DMS153 treated with DMSO at 0.1 percent for 48 hours (cell line): Measurements from ENCODE around the gene EFCAB6.
"Not testable (repeated sequence)": the region's sequence is repeated elsewhere in the genome, so short reads cannot be mapped to it uniquely, and the experiment has no call there.

ENCODE experiments used
- DNase-seq: peaks from one replicate; lab custom pipeline; 2025; ENCODE audit not compliant: unreplicated experiment; lab: John Stamatoyannopoulos, UW

EFCAB6 gene

DNA sequence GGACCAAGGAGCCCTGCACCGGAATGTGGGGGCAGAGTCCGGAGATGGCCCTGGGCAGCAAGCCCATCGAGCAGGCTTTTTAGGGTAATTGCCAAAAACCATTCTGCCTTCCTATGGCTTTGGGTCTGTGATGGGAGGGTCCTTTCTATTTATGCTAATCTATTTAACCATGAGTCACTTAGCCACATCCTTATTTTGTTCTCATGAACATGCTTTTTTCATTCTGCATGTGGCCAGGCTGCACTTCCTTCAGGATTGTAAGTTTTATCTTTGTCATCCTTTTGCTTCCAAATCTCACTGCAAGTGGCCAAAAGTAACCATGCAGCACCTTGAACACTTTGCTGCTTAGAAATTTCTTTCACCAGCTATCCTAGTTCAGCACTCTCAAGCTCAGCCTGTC is 88.3 kb downstream of the EFCAB6 start:
- no peak for DNase-seq

- DNase-seq, result no peak
These were observed 89.7 kb downstream of the EFCAB6 start for GRCh38 chr22:43722444-43722843.

DNA sequence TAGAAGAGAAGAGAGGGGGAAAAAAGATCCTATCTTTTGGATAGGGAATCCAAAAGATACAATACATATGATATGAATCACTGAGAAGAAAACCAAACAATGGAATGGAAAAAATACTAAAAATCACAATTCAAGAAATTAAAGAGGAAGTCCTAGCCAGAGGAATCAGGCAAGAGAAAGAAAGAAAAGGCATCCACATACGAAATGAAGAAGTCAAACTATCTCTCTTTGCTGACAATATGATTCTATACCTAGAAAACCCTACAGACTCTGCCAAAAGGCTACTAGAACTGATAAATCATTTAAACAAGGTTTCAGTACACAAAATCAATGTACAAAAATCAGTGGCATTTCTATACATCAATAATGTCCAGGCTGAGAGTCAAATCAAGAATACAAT is 91.4 kb downstream of the EFCAB6 start:
- no peak for DNase-seq

DNA sequence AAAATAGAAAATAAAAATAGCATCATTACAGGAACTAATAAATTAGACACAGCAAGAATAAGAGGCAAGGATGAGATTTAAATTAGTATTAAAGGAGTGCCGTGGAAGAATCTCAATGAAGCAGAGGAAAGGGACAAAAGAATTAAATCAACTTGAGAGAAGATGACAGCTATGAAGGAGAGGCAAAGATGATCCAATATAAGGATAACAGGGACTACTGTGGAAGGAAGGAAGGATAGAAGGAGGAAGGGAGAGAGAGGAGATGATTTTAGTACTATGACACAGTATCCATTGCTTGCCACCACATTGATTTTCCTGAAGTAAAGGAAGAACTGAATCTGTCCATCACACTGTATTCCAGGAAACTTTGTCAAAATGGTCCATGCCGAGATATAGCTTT is 98.0 kb downstream of the EFCAB6 start:
- no peak for DNase-seq

- no peak for DNase-seq
These were observed 100.4 kb downstream of the EFCAB6 start for GRCh38 chr22:43711681-43712080.

DNA sequence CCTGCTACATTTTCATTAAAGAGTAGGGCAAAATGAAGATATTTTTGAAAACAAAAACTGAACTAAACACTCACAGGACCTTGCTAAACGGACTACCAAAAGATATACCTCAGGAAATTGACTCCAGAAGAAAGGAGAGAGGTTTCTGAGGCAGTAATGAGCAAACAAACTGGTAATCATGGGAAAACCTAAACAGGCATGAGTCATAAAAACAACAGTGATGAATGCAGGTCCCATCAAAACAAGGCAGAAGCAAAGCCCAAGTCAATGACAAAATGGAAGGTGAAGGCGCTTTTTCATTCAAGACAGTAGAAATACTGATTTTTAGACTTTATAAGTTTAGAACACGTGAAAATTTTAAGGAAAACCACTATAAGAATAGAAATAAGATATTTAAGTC is 104.5 kb downstream of the EFCAB6 start:
- no peak for DNase-seq

DNA sequence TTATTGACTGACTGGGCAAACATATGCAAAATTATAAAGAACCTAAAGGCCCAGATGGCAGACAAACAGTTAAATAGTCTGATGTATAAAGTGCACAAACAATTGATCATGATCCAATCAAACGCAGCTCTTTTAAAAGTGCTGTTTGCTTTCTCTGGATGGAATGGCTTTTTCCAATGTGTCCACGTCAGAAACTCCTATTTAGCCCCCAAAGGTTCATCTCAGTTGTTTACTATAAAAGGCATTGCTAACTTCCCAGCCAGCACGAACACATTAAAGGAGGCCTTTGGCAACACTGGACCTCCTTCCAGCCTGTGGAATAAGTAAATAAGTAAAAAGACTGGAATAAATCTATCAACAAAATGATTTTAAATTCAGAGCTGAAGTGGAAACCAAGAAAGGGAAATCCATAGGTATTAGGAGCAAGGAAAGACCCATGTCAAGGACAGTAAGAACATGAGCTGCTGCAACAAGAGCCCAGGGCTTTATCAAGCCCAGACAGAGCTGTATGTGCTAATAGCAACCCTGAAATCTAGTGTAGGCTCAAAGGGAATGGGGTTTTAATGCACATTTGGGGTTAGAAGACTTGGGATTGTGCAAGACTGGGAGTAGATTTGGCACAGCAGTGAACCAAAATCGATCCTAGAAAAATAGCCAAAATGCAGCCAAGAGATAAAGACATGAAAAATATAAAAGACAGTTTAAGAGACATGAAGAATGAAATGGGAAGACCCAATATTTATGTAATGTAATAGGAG is 105.4 kb downstream of the EFCAB6 start:
- DNase-seq, result no peak

- DNase-seq, result no peak
These were observed 106.0 kb downstream of the EFCAB6 start for GRCh38 chr22:43706151-43706550.

DNA sequence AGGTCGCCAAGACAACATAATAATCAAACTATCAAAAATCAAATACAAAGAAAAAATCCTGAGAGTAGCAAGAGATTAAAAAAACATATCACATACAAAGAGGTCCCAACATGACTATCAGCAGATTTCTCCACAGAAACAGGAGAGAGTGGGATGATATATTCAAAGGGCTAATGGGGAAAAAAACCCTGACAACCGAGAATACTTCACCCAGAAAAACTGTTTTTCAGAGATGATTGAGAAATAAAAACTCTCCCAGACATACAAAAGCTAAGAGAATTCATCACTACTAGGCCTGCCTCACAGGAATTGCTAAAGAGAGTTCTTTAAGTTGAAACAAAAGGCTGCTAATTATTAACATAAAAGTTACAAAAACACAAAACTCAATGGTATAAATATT is 108.1 kb downstream of the EFCAB6 start:
- DNase-seq, result no peak

DNA sequence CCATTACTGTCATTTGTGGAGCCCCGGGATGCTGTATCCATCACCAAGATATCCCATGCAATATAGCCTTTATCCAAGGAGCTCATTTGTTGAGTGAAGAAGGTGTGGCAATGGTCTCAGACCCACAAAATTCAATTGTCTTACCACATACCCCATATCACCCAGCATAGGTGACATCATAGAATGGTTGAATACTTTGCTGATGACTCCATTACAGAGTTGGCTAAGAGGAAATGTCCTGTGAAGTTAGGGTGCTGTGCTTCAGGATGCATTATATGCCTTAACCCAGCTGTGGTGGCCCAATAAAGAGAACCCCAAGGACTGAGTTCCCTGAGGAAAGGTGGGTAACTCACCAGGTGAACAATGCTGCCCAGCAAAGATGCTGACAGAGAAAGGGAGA is 113.7 kb downstream of the EFCAB6 start:
- no peak for DNase-seq

DNA sequence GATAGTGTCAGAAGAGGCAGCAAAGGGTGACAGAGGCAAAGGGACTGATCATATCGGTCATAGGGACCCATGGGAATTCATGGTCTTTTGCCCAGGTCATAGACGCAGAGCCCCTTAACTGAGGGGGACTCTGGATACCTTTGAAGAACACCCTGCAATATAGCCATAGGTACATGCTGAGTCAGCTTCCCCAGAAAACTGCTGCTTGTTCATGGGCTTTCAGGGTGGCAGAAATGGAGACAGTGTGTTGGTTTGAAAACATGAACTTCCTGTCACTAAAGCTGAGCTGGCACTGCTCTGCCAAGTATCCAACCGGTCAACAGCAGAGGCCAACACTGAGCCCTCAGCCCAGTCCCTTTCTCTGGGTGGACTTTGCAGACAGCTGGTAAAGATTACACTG is 114.2 kb downstream of the EFCAB6 start:
- no peak for DNase-seq

- no peak for DNase-seq
These were observed 118.9 kb downstream of the EFCAB6 start for GRCh38 chr22:43693249-43693648.

DNA sequence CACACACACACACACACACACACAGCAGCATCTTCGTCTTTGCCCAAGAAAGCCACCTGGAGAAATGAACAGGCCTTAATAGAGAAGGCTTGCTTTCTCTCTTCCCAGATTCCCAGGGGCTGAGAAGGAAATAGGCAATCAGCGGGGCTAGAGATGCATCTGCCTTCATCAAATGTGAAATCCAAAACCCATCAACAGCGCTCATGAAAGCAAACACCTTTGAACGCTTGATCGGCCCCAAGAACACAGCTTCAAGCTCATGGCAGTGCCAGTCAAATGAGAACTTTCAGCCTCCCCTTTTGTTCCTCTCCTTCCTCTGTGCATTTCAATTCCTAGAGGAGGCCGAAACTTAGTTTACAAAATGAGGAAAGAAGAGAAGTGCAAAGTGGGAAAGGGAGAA is 122.7 kb downstream of the EFCAB6 start:
- DNase-seq, result no peak

- no peak for DNase-seq
These were observed 129.3 kb downstream of the EFCAB6 start for GRCh38 chr22:43682851-43683250.

DNA sequence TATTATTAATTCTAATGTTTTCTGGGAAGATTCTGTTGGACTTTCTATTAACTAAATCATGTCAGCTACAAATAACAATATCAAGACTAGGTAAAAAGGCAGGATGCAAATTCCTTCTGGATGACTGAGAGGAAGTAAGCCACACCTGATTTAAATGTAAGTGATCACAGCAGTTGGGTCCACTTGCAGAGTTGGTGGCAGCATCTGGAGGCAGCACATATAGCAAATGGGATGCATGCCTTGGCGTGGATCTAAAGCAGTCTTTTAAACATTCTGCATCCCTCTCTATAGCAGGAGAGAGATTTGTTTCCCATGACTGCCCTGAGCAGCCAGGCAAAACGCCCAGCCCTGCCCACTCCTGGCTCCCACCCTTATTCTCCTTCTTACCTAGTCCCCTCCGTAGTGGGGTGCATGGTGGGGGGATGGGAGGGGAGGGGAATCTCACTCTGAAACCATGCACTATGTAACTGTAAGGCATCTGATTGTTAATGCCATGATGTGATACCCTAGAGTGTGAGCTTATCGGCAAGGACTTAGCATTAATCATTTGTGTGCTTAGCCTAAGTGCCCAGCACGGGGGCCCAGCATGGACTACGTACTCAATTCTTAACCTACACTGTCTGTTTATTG is 130.3 kb downstream of the EFCAB6 start:
- no peak for DNase-seq

DNA sequence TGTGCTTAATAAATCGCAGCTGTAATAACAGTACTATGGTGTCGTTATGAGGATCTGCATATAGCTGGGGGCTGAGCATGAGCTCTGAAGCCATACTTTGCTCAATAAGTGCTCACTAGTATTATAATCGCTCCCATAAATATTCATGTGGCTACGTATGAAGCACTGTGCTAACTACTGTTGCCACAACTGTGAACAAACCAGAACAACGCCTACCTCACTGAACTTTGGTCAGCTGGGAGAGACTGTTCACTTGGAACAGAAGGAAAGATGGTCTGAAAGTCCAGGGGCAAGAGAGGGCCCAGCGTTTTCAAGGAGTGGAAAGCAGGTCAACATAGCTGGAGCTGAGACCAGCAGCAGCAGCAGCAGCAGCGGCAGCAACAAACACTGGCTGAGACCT is 141.6 kb downstream of the EFCAB6 start:
- no peak for DNase-seq

GRCh38 chr22:43669190-43669589 is 142.9 kb downstream of the EFCAB6 start:
- no peak for DNase-seq

DNA sequence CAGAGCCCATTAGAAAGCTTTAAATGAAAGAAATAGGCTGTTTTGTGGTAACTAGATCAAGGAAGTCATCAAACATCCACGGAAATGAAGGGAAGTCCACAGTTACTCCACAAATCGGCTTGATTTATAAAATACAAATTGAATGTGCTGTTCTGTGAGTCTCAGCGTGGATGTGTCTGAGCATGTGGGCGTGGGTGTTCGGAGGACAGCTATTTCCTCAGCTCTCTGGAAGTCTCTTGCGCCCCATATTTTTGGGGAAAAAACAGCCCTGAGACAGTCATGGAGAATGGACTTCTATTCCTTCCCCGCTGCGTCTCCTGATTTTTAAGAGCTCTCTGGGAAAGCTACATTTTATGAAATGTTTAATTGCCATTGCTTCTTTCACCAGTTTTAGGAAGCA is 144.4 kb downstream of the EFCAB6 start:
- no peak for DNase-seq

DNA sequence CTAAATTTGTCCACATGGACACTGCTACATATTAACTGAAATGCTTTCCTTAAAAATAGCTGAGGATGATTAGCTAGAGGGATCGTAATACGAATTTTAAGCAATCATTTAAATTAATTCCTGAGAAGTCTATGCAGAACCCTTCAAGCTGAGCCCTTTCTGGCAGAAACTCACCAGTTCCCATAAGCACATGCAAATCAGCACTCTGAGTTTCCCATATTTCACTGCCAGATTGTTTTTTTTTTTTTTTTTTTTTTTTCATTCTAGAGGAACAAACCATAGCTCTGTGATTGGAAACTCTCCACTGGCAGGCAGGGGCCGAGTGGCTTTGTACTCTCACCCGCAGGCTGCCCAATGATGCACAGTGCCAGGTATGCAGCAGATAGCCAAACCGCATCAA is 145.6 kb downstream of the EFCAB6 start:
- DNase-seq, result no peak

DNA sequence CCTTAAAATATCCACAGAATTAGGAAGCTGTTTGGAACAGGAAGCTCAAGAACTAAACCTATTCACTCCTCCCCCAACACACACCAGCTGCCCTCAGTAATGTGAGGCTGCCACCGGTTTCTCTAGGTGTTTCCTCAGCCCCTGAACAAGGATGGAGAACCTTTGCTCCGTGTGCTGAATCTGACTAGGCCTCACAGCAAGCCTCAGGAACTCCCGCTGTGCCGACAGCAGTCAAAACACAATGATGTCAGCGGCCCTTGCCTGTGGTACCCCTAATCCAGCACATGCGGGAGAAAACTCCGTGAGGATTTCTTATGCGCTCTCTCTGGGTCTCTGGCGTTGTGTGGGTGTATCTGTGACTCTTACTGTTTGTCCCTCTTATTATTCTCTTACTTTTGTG is 153.3 kb downstream of the EFCAB6 start:
- no peak for DNase-seq

DNA sequence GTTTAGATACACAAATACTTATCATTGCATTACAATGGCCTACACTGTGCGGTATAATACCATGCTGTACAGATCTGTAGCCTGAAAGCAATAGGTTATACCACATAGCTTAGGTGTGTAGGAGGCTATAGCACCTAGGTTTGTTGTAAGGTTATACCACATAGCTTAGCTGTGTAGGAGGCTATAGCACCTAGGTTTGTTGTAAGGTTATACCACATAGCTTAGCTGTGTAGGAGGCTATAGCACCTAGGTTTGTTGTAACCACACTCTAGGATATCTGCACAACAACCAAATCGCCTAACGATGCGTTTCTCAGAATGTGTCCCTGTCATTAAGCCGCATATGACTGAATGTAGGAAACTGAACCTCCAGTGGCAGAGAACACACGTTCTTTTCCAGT is 155.5 kb downstream of the EFCAB6 start:
- not testable (repeated sequence) for DNase-seq

DNA sequence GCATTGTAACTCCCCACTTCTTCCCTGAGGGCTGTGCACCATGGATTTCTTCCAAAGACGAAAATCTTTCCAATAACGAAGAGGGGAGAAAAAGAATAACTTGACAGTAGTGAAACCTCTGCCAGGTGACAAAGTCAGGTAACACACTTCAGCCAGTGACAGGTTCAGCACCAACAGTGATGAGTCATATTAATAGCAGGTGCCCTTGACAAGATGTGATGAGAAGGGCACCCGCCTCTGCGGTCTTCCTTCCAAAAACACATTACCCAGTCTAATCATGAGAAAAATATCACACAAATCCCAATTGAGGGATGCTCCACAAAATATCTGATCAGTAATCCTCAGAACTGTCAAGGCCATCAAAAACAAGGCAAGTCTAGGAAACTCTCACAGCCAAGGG is 157.8 kb downstream of the EFCAB6 start:
- DNase-seq, result no peak

GRCh38 chr22:43652845-43653244 is 159.3 kb downstream of the EFCAB6 start:
- DNase-seq, result no peak
